ENCODE results near the gene MS4A2.

DNA sequence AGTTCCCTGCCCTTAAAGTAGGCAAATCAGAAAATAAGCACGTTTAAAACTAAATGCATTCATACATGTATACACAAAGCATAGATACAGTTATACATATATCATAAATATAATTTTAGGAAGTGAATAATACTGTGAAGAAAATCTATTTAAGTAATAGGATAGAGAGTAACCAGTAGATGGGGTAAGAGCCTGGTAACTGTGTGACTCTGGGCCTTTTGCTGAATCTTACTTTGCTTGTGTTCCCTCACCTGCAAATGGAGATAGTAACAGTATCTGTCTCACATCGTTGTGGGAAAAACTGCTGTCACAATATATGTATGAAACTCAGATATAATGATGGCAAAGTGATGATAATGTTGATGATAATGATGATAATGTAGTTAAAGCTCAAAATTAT, 29.9 kb downstream of the MS4A2 start:
- TF ChIP-seq EZH2 (optimal IDR thresholded peaks at IDR 0.05; ENCODE audit: low read depth, low read length), result no peak
- TF ChIP-seq, protein P1, sequence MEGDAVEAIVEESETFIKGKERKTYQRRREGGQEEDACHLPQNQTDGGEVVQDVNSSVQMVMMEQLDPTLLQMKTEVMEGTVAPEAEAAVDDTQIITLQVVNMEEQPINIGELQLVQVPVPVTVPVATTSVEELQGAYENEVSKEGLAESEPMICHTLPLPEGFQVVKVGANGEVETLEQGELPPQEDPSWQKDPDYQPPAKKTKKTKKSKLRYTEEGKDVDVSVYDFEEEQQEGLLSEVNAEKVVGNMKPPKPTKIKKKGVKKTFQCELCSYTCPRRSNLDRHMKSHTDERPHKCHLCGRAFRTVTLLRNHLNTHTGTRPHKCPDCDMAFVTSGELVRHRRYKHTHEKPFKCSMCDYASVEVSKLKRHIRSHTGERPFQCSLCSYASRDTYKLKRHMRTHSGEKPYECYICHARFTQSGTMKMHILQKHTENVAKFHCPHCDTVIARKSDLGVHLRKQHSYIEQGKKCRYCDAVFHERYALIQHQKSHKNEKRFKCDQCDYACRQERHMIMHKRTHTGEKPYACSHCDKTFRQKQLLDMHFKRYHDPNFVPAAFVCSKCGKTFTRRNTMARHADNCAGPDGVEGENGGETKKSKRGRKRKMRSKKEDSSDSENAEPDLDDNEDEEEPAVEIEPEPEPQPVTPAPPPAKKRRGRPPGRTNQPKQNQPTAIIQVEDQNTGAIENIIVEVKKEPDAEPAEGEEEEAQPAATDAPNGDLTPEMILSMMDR (IDR thresholded peaks at IDR 0.05; ENCODE audit: low read length), result no peak
- no peak for TF ChIP-seq EZH2phosphoT487 (IDR thresholded peaks at IDR 0.05; ENCODE audit: low read length)
